Endodermal cell (in vitro differentiated cells): ENCODE results near the gene AHRR. TPM values are rescaled to one million over a fixed set of nuclear protein-coding genes. Genes with fewer than 3 reads are reported as not detected.

ENCODE experiments used
- DNase-seq: peaks from one replicate; pipeline ENCODE4 v3.0.0-alpha.2; 2017
- H3K27ac ChIP-seq: 2 replicates; pipeline ENCODE4 v1.5.1; 2013; ENCODE audit warnings: mild to moderate bottlenecking, low read depth, low read length, moderate library complexity
- H3K27me3 ChIP-seq: 2 replicates; pipeline ENCODE4 v1.6.1; 2013; ENCODE audit warnings: mild to moderate bottlenecking, low read length, moderate library complexity; ENCODE audit not compliant: insufficient read depth, control insufficient read depth, poor library complexity, severe bottlenecking
- H3K36me3 ChIP-seq: 2 replicates; pipeline ENCODE4 v1.7.0; 2013; ENCODE audit warnings: mild to moderate bottlenecking, low read length, moderate library complexity; ENCODE audit not compliant: control insufficient read depth, insufficient read depth
- H3K4me1 ChIP-seq: one replicate; pipeline ENCODE4 v1.7.0; 2013; ENCODE audit warnings: low read length; ENCODE audit not compliant: control insufficient read depth, insufficient read depth
- H3K4me3 ChIP-seq: 2 replicates; pipeline ENCODE4 v1.5.1; 2013; ENCODE audit warnings: mild to moderate bottlenecking, low read length, moderate library complexity
- H3K9ac ChIP-seq: 2 replicates; pipeline ENCODE4 v1.6.1; 2013; ENCODE audit warnings: mild to moderate bottlenecking, low read length, moderate library complexity; ENCODE audit not compliant: poor library complexity, severe bottlenecking; ENCODE audit errors: extremely low read depth
- H3K9me3 ChIP-seq: 2 replicates; pipeline ENCODE4 v1.6.1; 2013; ENCODE audit warnings: mild to moderate bottlenecking, low read length, moderate library complexity; ENCODE audit not compliant: control insufficient read depth
- H3K27ac Mint-ChIP-seq: 2 replicates; pipeline ENCODE4 v1.8.0; 2020; ENCODE audit warnings: mixed read lengths
- H3K27me3 Mint-ChIP-seq: 2 replicates; pipeline ENCODE4 v1.8.0; 2021; ENCODE audit warnings: mild to moderate bottlenecking, mixed read lengths; ENCODE audit not compliant: insufficient read depth
- H3K36me3 Mint-ChIP-seq: 2 replicates; pipeline ENCODE4 v1.8.0; 2020; ENCODE audit warnings: low read depth, mixed read lengths
- H3K4me1 Mint-ChIP-seq: 2 replicates; pipeline ENCODE4 v1.8.0; 2020; ENCODE audit warnings: mixed read lengths
- H3K4me3 Mint-ChIP-seq: 2 replicates; pipeline ENCODE4 v1.8.0; 2020; ENCODE audit warnings: mild to moderate bottlenecking, moderate library complexity, mixed read lengths
- H3K9me3 Mint-ChIP-seq: 2 replicates; pipeline ENCODE4 v1.8.0; 2020; ENCODE audit warnings: mild to moderate bottlenecking, mixed read lengths
- CTCF ChIP-seq: fragments of 200-600 bp; sonication (generic); conservative IDR thresholded peaks from 2 replicates; pipeline ENCODE4 v1.5.0; 2021; ENCODE audit warnings: antibody characterized with exemption, mild to moderate bottlenecking
- WGBS, 2 experiments: methylation state at CpG; one replicate each; pipeline versions ENCODE4 v1.1.5 to v1.1.7; 2013; ENCODE audit warnings: missing lambda C conversion rate in 2 of 2, mixed read lengths in 1 of 2; ENCODE audit not compliant: insufficient coverage in 1 of 2, insufficient read length in 1 of 2; 5-methylcytosine and 5-hydroxymethylcytosine counted together
- total RNA-seq, 2 donors: library from RNA; stranded (reverse); fragmentation: NEBNext Ultra II Directional in 1 of 2; extraction: Animal tissue kit (Norgen Biotek cat#: 25700) in 1 of 2; gene quantifications; 2 replicates in 1 of 2; 3 replicates in 1 of 2; pipeline ENCODE4 v1.2.1, GENCODE V29; 2021

AHRR gene
- total RNA-seq, 2 donors from 2014 or later: 1.4 to 2.0 TPM

- no peak overlapping the region for H3K27ac Mint-ChIP-seq
- WGBS, 2 experiments: 91 to 93% methylated on average over 3 to 5 of the region's 5 CpGs
These were observed 104.2 kb downstream of the AHRR start for GRCh38 chr5:425714-426113.

GRCh38 chr5:426392-426976 is 105.0 kb downstream of the AHRR start:
- H3K36me3 ChIP-seq: no peaks in the 10 kb centered on the region
- peaks cover 2% of the 10 kb centered on the region for H3K27me3 Mint-ChIP-seq
- H3K27ac Mint-ChIP-seq: no peak overlapping the region
- H3K27ac ChIP-seq: no peak overlapping the region
- DNase-seq: no peak
- H3K4me1 ChIP-seq: no peaks in the 10 kb centered on the region
- H3K9ac ChIP-seq: no peak overlapping the region
- no peaks in the 10 kb centered on the region for H3K4me1 Mint-ChIP-seq
- H3K27me3 ChIP-seq: no peaks in the 10 kb centered on the region
- H3K9me3 Mint-ChIP-seq: no peaks in the 10 kb centered on the region
- H3K4me3 ChIP-seq: no peak overlapping the region
- TF ChIP-seq CTCF: no peak
- H3K36me3 Mint-ChIP-seq: no peaks in the 10 kb centered on the region
- 89 to 91% methylated on average over 3 of the region's 3 CpGs for WGBS, 2 experiments
- H3K4me3 Mint-ChIP-seq: no peak overlapping the region
- no peaks in the 10 kb centered on the region for H3K9me3 ChIP-seq

More at GRCh38 chr5:425714-426113, 104.2 kb downstream of the AHRR start:
- Mint-ChIP-seq H3K27me3 (peaks cover 2% of the 10 kb centered on the region), H3K4me3 (no peak overlapping the region), H3K36me3 (no peaks in the 10 kb centered on the region), H3K9me3 (no peaks in the 10 kb centered on the region), H3K4me1 (no peaks in the 10 kb centered on the region)
- H3K27ac ChIP-seq: no peak overlapping the region
- H3K4me3 ChIP-seq: no peak overlapping the region
- H3K4me1 ChIP-seq: no peaks in the 10 kb centered on the region
- H3K9ac ChIP-seq: no peak overlapping the region
- H3K36me3 ChIP-seq: no peaks in the 10 kb centered on the region
- peak; percentile 53 for TF ChIP-seq CTCF
- no peaks in the 10 kb centered on the region for H3K9me3 ChIP-seq
- no peak for DNase-seq
- no peaks in the 10 kb centered on the region for H3K27me3 ChIP-seq

GRCh38 chr5:427415-428087 is 106.0 kb downstream of the AHRR start:
- H3K27me3 Mint-ChIP-seq: peaks cover 2% of the 10 kb centered on the region
- Histone ChIP-seq H3K9ac (no peak overlapping the region), H3K36me3 (no peaks in the 10 kb centered on the region), H3K27me3 (no peaks in the 10 kb centered on the region), H3K9me3 (no peaks in the 10 kb centered on the region), H3K27ac (no peak overlapping the region), H3K4me1 (no peaks in the 10 kb centered on the region), H3K4me3 (no peak overlapping the region)
- peaks cover 2% of the 10 kb centered on the region for H3K4me1 Mint-ChIP-seq
- no peak overlapping the region for H3K4me3 Mint-ChIP-seq
- TF ChIP-seq CTCF: no peak
- DNase-seq: no peak
- no peaks in the 10 kb centered on the region for H3K9me3 Mint-ChIP-seq
- H3K27ac Mint-ChIP-seq: no peak overlapping the region
- whole genome bisulfite sequencing, 2 experiments: 92 to 94% methylated on average over 24 to 39 of the region's 39 CpGs
- H3K36me3 Mint-ChIP-seq: no peaks in the 10 kb centered on the region
